Measurements from ENCODE around the gene RNFT1.
"Not testable (repeated sequence)": the region's sequence is repeated elsewhere in the genome, so short reads cannot be mapped to it uniquely, and the experiment has no call there.

Gene RNFT1

GRCh38 chr17:59964482-59965328 is at the start of gene RNFT1:
TSS of gene RNFT1 (minus strand) at chr17:59964740. CDS start at chr17:59964663, 77 bp downstream.
- H3K4me3 ChIP-seq (ENCODE audit: low read depth, low read length) = peak within 1 kb of the TSS; percentile 83

- H3K4me3 ChIP-seq (ENCODE audit: low read depth, low read length) = not testable (repeated sequence)
Measured at GRCh38 chr17:60009326-60009725, 44.8 kb upstream of the RNFT1 start.

- H3K4me3 ChIP-seq (ENCODE audit: low read depth, low read length) = not testable (repeated sequence)
Measured at GRCh38 chr17:60008377-60008776, 43.8 kb upstream of the RNFT1 start.

- no peak overlapping the region for H3K4me3 ChIP-seq (ENCODE audit: low read depth, low read length)
Measured at GRCh38 chr17:60006160-60006559, 41.6 kb upstream of the RNFT1 start.

- H3K4me3 ChIP-seq (ENCODE audit: low read depth, low read length) = not testable (repeated sequence)
Measured at GRCh38 chr17:60004561-60004960, 40.0 kb upstream of the RNFT1 start.

GRCh38 chr17:60002405-60002804 is 37.9 kb upstream of the RNFT1 start:
- H3K4me3 ChIP-seq (ENCODE audit: low read depth, low read length) = not testable (repeated sequence)

GRCh38 chr17:59996608-59997007 is 32.1 kb upstream of the RNFT1 start:
- not testable (repeated sequence) for H3K4me3 ChIP-seq (ENCODE audit: low read depth, low read length)

GRCh38 chr17:59975166-59975565 is 10.6 kb upstream of the RNFT1 start:
- not testable (repeated sequence) for H3K4me3 ChIP-seq (ENCODE audit: low read depth, low read length)

- not testable (repeated sequence) for H3K4me3 ChIP-seq (ENCODE audit: low read depth, low read length)
Measured at GRCh38 chr17:59973483-59973882, 8.9 kb upstream of the RNFT1 start.

GRCh38 chr17:59972778-59973177 is 8.2 kb upstream of the RNFT1 start:
- H3K4me3 ChIP-seq (ENCODE audit: low read depth, low read length) = no peak overlapping the region

GRCh38 chr17:59971771-59972170 is 7.2 kb upstream of the RNFT1 start:
- H3K4me3 ChIP-seq (ENCODE audit: low read depth, low read length) = not testable (repeated sequence)

- peak overlapping the region; percentile 83 for H3K4me3 ChIP-seq (ENCODE audit: low read depth, low read length)
Measured at GRCh38 chr17:59963738-59964481, 630 bp downstream of the RNFT1 start.

GRCh38 chr17:59962739-59963318 is 1.7 kb downstream of the RNFT1 start:
- H3K4me3 ChIP-seq (ENCODE audit: low read depth, low read length) = no peak overlapping the region

GRCh38 chr17:59959574-59959973 is 5.0 kb downstream of the RNFT1 start:
- not testable (repeated sequence) for H3K4me3 ChIP-seq (ENCODE audit: low read depth, low read length)

- no peak overlapping the region for H3K4me3 ChIP-seq (ENCODE audit: low read depth, low read length)
Measured at GRCh38 chr17:59954856-59955255, 9.7 kb downstream of the RNFT1 start.

- H3K4me3 ChIP-seq (ENCODE audit: low read depth, low read length) = no peak overlapping the region
Measured at GRCh38 chr17:59950049-59950448, 14.5 kb downstream of the RNFT1 start.

GRCh38 chr17:59947310-59947709 is 17.2 kb downstream of the RNFT1 start:
- H3K4me3 ChIP-seq (ENCODE audit: low read depth, low read length) = not testable (repeated sequence)

- not testable (repeated sequence) for H3K4me3 ChIP-seq (ENCODE audit: low read depth, low read length)
Measured at GRCh38 chr17:59946433-59946832, 18.1 kb downstream of the RNFT1 start.

GRCh38 chr17:59941131-59941530 is 23.4 kb downstream of the RNFT1 start:
- H3K4me3 ChIP-seq (ENCODE audit: low read depth, low read length) = no peak overlapping the region

- not testable (repeated sequence) for H3K4me3 ChIP-seq (ENCODE audit: low read depth, low read length)
Measured at GRCh38 chr17:59940697-59941096, 23.8 kb downstream of the RNFT1 start.

GRCh38 chr17:59933317-59933716 is 31.2 kb downstream of the RNFT1 start:
- H3K4me3 ChIP-seq (ENCODE audit: low read depth, low read length) = not testable (repeated sequence)

- H3K4me3 ChIP-seq (ENCODE audit: low read depth, low read length) = not testable (repeated sequence)
Measured at GRCh38 chr17:59930768-59931167, 33.8 kb downstream of the RNFT1 start.
